HepG2 (cell line): ENCODE measurements around the gene NEDD4. TPM values are rescaled to one million over a fixed set of nuclear protein-coding genes. Genes with fewer than 3 reads are reported as not detected.

Source experiments
- ATAC-seq: fragments of 200-7000 bp; cut with Tn5 transposase; 3 replicates; pipeline ENCODE4 v1.9.1; 2020; ENCODE audit warnings: mild to moderate bottlenecking, moderate library complexity
- BruUV-seq: library from RNA; stranded (reverse); fragments of 400-500 nt; replicated peaks from 2 replicates; lab custom pipeline; 2021; lab: Mats Ljungman, UMichigan
- CTCF ChIA-PET: fragments of 300-600 bp; formaldehyde crosslinking; extraction: SDS; loops from one replicate; lab custom pipeline; 2021; ENCODE audit warnings: low total read pairs, inconsistent platforms, low intra/inter-chr PET ratio; lab: Yijun Ruan, JAX
- POLR2A ChIA-PET: fragments of 350-600 bp; sonication (Branson Sonifier 250); formaldehyde crosslinking; loops from one replicate; lab custom pipeline; 2020; ENCODE audit warnings: antibody characterized with exemption, inconsistent platforms; lab: Yijun Ruan, JAX
- DNase-seq: peaks from one replicate; pipeline ENCODE4 v3.0.0-alpha.2; 2015; ENCODE audit warnings: low spot score
- FAIRE-seq: peaks from 3 replicates; lab custom pipeline; 2011; peaks lifted over from hg19 to GRCh38; lab: Jason Lieb, UNC
- H2AFZ ChIP-seq: one replicate; pipeline ENCODE4 v1.6.1; 2011; ENCODE audit warnings: low read length, inconsistent platforms
- H3K27ac ChIP-seq: fragments of 300-600 bp; 3 replicates; pipeline ENCODE4 v1.8.0; 2011; ENCODE audit warnings: mixed run types, mild to moderate bottlenecking, mixed read lengths, low read length, inconsistent platforms; ENCODE audit not compliant: insufficient read depth; ENCODE audit errors: extremely low read length
- H3K27me3 ChIP-seq, 2 experiments: fragments of 200-600 bp in 1 of 2; 2 replicates in 1 of 2; 3 replicates in 1 of 2; pipeline versions ENCODE4 v1.6.0 to v1.8.0; 2011; ENCODE audit warnings: low read length in 2 of 2, mild to moderate bottlenecking in 2 of 2, moderate library complexity in 2 of 2, inconsistent platforms in 1 of 2; ENCODE audit not compliant: insufficient read depth in 2 of 2, control insufficient read depth in 1 of 2
- H3K36me3 ChIP-seq, 2 experiments: fragments of 200-600 bp in 1 of 2; replicated peaks in 1 of 2; 2 replicates in 1 of 2; 3 replicates in 1 of 2; pipeline versions ENCODE4 v1.5.1 to v1.8.0; 2011; ENCODE audit warnings: low read length in 2 of 2, inconsistent platforms in 1 of 2; ENCODE audit not compliant: insufficient read depth in 2 of 2, control insufficient read depth in 1 of 2
- H3K4me1 ChIP-seq: 2 replicates; pipeline ENCODE4 v1.5.1; 2012; ENCODE audit warnings: low read length, inconsistent platforms; ENCODE audit not compliant: insufficient read depth
- H3K4me2 ChIP-seq: 2 replicates; pipeline ENCODE4 v1.6.0; 2011; ENCODE audit warnings: low read depth, low read length, inconsistent platforms
- H3K4me3 ChIP-seq, 3 experiments: fragments of 200-600 bp in 1 of 3; sonication (generic), shearing (Covaris generic) in 1 of 3; replicated peaks in 1 of 3; 2 replicates each; pipeline ENCODE4 v1.5.1; 2011 to 2016; ENCODE audit warnings: low read length in 3 of 3, inconsistent platforms in 2 of 3, low read depth in 2 of 3, mild to moderate bottlenecking in 2 of 3, control low read depth in 1 of 3, mixed read lengths in 1 of 3; ENCODE audit not compliant: insufficient read depth in 1 of 3
- H3K79me2 ChIP-seq: one replicate; pipeline ENCODE4 v1.6.1; 2011; ENCODE audit warnings: low read length, inconsistent platforms; ENCODE audit not compliant: insufficient read depth
- H3K9ac ChIP-seq: 2 replicates; pipeline ENCODE4 v1.6.0; 2011; ENCODE audit warnings: mild to moderate bottlenecking, low read depth, low read length, inconsistent platforms; ENCODE audit not compliant: insufficient read depth
- H3K9me3 ChIP-seq: 2 replicates; pipeline ENCODE4 v1.5.1; 2012; ENCODE audit warnings: mild to moderate bottlenecking, low read length
- H4K20me1 ChIP-seq: 2 replicates; pipeline ENCODE4 v1.6.0; 2011; ENCODE audit warnings: inconsistent platforms, mild to moderate bottlenecking, low read length, moderate library complexity; ENCODE audit not compliant: insufficient read depth
- CHCHD3 ChIP-seq: sonication (generic); formaldehyde crosslinking; IDR thresholded peaks from 2 replicates; pipeline ENCODE4 v1.8.0; 2022; ENCODE audit warnings: mild to moderate bottlenecking, missing genetic modification reagents, moderate library complexity
- EHMT2 ChIP-seq: fragments of 200-600 bp; sonication (generic); IDR thresholded peaks from 2 replicates; pipeline ENCODE4 v1.7.0; 2017; ENCODE audit warnings: antibody characterized with exemption, low read depth, low read length, borderline replicate concordance
- HDAC1 ChIP-seq: sonication (generic); formaldehyde crosslinking; IDR thresholded peaks from 2 replicates; pipeline ENCODE4 v1.5.1; 2020; ENCODE audit warnings: mild to moderate bottlenecking, missing genetic modification reagents
- JUND ChIP-seq: sonication (generic); formaldehyde crosslinking; IDR thresholded peaks from 2 replicates; pipeline ENCODE4 v1.8.0; 2022; ENCODE audit warnings: mild to moderate bottlenecking, missing genetic modification reagents
- MBD4 ChIP-seq: IDR thresholded peaks from 2 replicates; pipeline ENCODE4 v1.6.1; 2012; ENCODE audit warnings: low read length, inconsistent platforms, borderline replicate concordance
- NCOA2 ChIP-seq: sonication (generic); formaldehyde crosslinking; IDR thresholded peaks from 2 replicates; pipeline ENCODE4 v1.8.0; 2022; ENCODE audit warnings: inconsistent platforms
- RBM39 ChIP-seq: fragments of 200-400 bp; formaldehyde crosslinking; IDR thresholded peaks from one replicate; pipeline ENCODE4 v1.6.1; 2018; ENCODE audit warnings: antibody characterized with exemption, mild to moderate bottlenecking, low read depth, low read length; ENCODE audit not compliant: poor library complexity, severe bottlenecking
- RNF2 ChIP-seq: fragments of 450-650 bp; conservative IDR thresholded peaks from 2 replicates; pipeline ENCODE4 v1.6.1; 2016; ENCODE audit warnings: low read depth
- ZFP41 ChIP-seq: sonication (generic); formaldehyde crosslinking; IDR thresholded peaks from 2 replicates; pipeline ENCODE4 v1.4.0; 2020; ENCODE audit warnings: mild to moderate bottlenecking, missing genetic modification reagents, borderline replicate concordance
- ZNF431 ChIP-seq: sonication (generic); formaldehyde crosslinking; IDR thresholded peaks from 2 replicates; pipeline ENCODE4 v1.9.0; 2022; ENCODE audit warnings: missing genetic modification reagents, low read depth, mild to moderate bottlenecking, borderline replicate concordance
- ZNF777 ChIP-seq: sonication (generic); formaldehyde crosslinking; IDR thresholded peaks from 2 replicates; pipeline ENCODE4 v1.4.0; 2020; ENCODE audit warnings: missing genetic modification reagents
- ZNF788 ChIP-seq: sonication (generic); formaldehyde crosslinking; IDR thresholded peaks from 2 replicates; pipeline ENCODE4 v1.5.0; 2020; ENCODE audit warnings: mild to moderate bottlenecking, missing genetic modification reagents, borderline replicate concordance
- ZSCAN30 ChIP-seq: sonication (generic); formaldehyde crosslinking; IDR thresholded peaks from 2 replicates; pipeline ENCODE4 v1.5.0; 2020; ENCODE audit warnings: mild to moderate bottlenecking, missing genetic modification reagents
- WGBS: methylation state at CpG from one replicate; pipeline ENCODE4 v1.1.6; 2017; ENCODE audit warnings: low lambda C conversion rate; 5-methylcytosine and 5-hydroxymethylcytosine counted together
- in situ Hi-C: cut with HindIII; loops from 2 replicates; pipeline ENCODE4 v1.10.0; 2017; ENCODE audit warnings: low pct_unique_long_range_greater_than_20kb; ENCODE audit not compliant: extremely low pct_ligation_motif_present
- intact Hi-C: fragments of 100-400 bp; cut with micrococcal nuclease; formaldehyde crosslinking; loops from one replicate; pipeline ENCODE4 v1.10.0; 2022; ENCODE audit not compliant: unreplicated experiment
- polyA plus RNA-seq, 8 experiments: library from polyadenylated mRNA; depleted of rRNA in 3 of 8; stranded (reverse) in 7 of 8; unstranded in 1 of 8; fragments of >200 nt; fragmentation: Illumina TruSeq in 4 of 8; extraction: Trizol in 4 of 8; gene quantifications; 2 replicates each; pipeline versions ENCODE4 v1.2.1 to v1.2.3, GENCODE V29; 2011 to 2016; ENCODE audit warnings: low read depth in 4 of 8, missing spikeins in 1 of 8, mixed read lengths in 1 of 8; ENCODE audit not compliant: insufficient read depth in 1 of 8
- total RNA-seq, 5 experiments: library from RNA; depleted of rRNA; stranded (reverse); fragments of >200 nt; fragmentation: Illumina TruSeq; extraction: Trizol; gene quantifications; 2 replicates each; pipeline ENCODE4 v1.2.3, GENCODE V29; 2016; ENCODE audit warnings: low read depth in 1 of 5

NEDD4 gene
- total and polyA plus RNA-seq, 2 of the 13 experiments (the other 11 are each of a cell fraction or from before 2014, with no cell fraction given): 10.4 to 13.0 TPM

- POLR2A ChIA-PET: interaction anchor here (1.1 kb wide), 1 partner anchor 24 kb away, joined by 4 read pairs; no protein-coding TSS in a partner anchor
- H4K20me1 ChIP-seq: no peaks in the 10 kb centered on the region
- CTCF ChIA-PET: no interaction called here
- H2AFZ ChIP-seq: no peak overlapping the region
- FAIRE-seq: no peak
- WGBS: 33% methylated on average over 3 of the region's 3 CpGs
- H3K27me3 ChIP-seq: no peaks in the 10 kb centered on the region
- in situ Hi-C loops: no loop called here
- no peaks in the 10 kb centered on the region for H3K36me3 ChIP-seq
- no peak overlapping the region for H3K4me3 ChIP-seq
- no peak overlapping the region for H3K9ac ChIP-seq
- no peaks in the 10 kb centered on the region for H3K79me2 ChIP-seq
- TF ChIP-seq RNF2: no peak
- no peak for TF ChIP-seq ZNF788 (CRISPR knock-in tag)
- no peak for TF ChIP-seq ZFP41 (CRISPR knock-in tag)
- no peak for TF ChIP-seq HDAC1 (CRISPR knock-in tag)
- no peak for TF ChIP-seq CHCHD3 (CRISPR knock-in tag)
- TF ChIP-seq JUND: no peak
- TF ChIP-seq RBM39: no peak
- no peak for TF ChIP-seq EHMT2
- no peak for TF ChIP-seq ZNF431
- no peak for TF ChIP-seq MBD4
- no peak for TF ChIP-seq NCOA2 (CRISPR knock-in tag)
- TF ChIP-seq ZSCAN30 (CRISPR knock-in tag): no peak
- TF ChIP-seq ZNF777 (CRISPR knock-in tag): no peak
- TF ChIP-seq, all 625 proteins: peak for 0
- ATAC-seq: no peak
- no peak for DNase-seq
- H3K9me3 ChIP-seq: peaks cover 8% of the 10 kb centered on the region
- intact Hi-C loops: no loop called here
- no TSS peak for BruUV-seq
- H3K27ac ChIP-seq: no peak overlapping the region
- no peak overlapping the region for H3K4me2 ChIP-seq
- peaks cover 21% of the 10 kb centered on the region for H3K4me1 ChIP-seq
Measured at GRCh38 chr15:56016281-56016680, 22.9 kb upstream of the NEDD4 start.
